Measurements from ENCODE around the gene ZNF697. TPM values are rescaled to one million over a fixed set of nuclear protein-coding genes. Genes with fewer than 3 reads are reported as not detected.

The ZNF697 gene
- total RNA-seq, 1 experiment from 2014 or later, result not detected

DNA sequence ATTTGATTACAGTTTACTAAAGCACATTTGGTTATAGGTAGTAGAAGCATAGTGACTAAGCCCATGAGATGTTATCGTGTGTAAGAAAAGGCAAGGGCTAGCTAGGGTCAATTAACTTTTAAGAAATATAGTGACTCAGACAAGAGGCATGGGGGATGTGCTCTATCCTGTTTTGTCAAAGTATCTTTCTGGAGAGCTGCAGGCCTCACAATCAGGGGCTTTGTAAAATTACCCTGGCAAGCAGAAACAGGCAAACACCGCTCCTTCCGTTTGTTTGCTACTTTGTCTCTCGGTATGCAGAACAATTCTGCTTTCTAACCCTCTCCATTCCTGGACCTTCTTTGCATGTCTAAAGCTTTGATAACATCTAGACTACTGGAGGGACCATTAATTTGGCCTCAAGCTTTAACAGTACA is 26.1 kb upstream of the ZNF697 start:
- Histone ChIP-seq H3K4me2 (ENCODE audit: low read depth, low read length, poor library complexity, severe bottlenecking) (no peak overlapping the region), H3K9me2 (replicated peaks; ENCODE audit: insufficient read depth, low read length) (no peaks in the 10 kb centered on the region), H3K4me3 (ENCODE audit: low read length) (no peak overlapping the region), H3K79me2 (ENCODE audit: low read length) (no peaks in the 10 kb centered on the region), H3K9me3 (ENCODE audit: low read length) (no peaks in the 10 kb centered on the region), H2AFZ (ENCODE audit: low read length) (no peak overlapping the region), H4K20me1 (ENCODE audit: insufficient read depth, low read depth, low read length) (no peaks in the 10 kb centered on the region), H3K27ac (ENCODE audit: low read length) (no peak overlapping the region), H3K27me3 (ENCODE audit: low read length) (no peaks in the 10 kb centered on the region), H3K9ac (ENCODE audit: low read length) (no peak overlapping the region), H3K36me3 (ENCODE audit: insufficient read depth, low read length) (no peaks in the 10 kb centered on the region), H3K4me1 (ENCODE audit: low read length) (peaks cover 20% of the 10 kb centered on the region)
- DNase-seq, result no peak

DNA sequence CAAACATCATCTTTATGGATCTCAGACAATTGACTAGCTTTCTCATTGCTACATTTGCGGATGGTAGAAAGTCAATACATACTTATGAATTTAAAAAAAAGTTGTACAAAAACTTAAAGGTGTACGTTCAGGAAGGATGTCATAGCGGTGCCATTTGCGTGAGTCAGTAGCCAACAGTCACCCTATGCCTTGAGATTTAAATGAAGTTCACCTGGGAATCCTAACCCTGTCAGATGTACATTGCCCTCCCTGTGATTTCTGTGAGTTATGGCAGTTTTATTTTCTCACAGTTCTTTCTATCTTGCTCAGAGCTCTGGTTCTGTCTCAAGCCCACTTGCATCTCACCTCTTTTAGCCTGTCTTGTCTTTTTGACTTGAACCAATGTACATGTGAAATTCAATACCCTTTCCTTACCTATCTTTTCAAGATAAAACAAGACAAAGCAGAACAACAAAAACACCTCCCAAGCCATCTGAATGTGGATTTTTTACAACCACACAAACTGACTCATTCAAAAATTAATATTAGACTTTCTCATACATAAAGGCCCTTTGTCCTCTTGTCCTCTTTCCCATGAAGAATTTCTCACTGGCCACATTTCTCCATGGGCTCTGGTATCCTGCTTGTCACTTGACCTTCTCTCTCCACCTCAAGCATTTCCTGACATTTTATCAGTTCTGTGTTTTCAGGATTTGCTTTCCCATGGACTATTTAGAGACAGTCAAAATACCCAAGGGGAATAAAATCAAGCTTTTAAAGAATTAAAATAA is 25.3 kb upstream of the ZNF697 start:
- Histone ChIP-seq H3K27ac (ENCODE audit: low read length) (no peak overlapping the region), H3K9me3 (ENCODE audit: low read length) (no peaks in the 10 kb centered on the region), H3K4me1 (ENCODE audit: low read length) (peaks cover 20% of the 10 kb centered on the region), H3K79me2 (ENCODE audit: low read length) (no peaks in the 10 kb centered on the region), H3K9me2 (replicated peaks; ENCODE audit: insufficient read depth, low read length) (no peaks in the 10 kb centered on the region), H3K36me3 (ENCODE audit: insufficient read depth, low read length) (no peaks in the 10 kb centered on the region), H3K4me2 (ENCODE audit: low read depth, low read length, poor library complexity, severe bottlenecking) (peak overlapping the region; percentile 22), H4K20me1 (ENCODE audit: insufficient read depth, low read depth, low read length) (no peaks in the 10 kb centered on the region), H3K27me3 (ENCODE audit: low read length) (no peaks in the 10 kb centered on the region), H3K4me3 (ENCODE audit: low read length) (no peak overlapping the region), H3K9ac (ENCODE audit: low read length) (no peak overlapping the region), H2AFZ (ENCODE audit: low read length) (no peak overlapping the region)
- no peak for DNase-seq

DNA sequence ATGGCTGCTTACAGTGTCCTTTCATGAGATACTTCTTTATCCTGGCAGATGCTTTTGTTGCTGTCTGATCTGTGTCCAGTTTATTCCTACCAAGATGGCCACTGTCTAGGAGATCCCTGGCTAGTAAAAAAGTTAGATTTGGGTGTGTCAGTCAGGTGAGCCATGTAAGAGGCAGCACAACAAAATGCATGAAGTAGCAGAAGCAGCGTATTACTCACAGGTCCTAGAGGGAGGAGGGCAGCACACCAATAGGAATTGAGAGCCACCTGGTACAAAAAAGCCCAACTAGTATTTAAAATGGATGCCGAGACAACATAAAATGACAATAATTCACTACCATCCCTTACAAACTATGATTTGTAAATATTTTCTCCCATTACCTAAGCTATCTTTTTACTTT is 22.8 kb upstream of the ZNF697 start:
- Histone ChIP-seq H2AFZ (ENCODE audit: low read length) (no peak overlapping the region), H3K4me3 (ENCODE audit: low read length) (no peak overlapping the region), H4K20me1 (ENCODE audit: insufficient read depth, low read depth, low read length) (no peaks in the 10 kb centered on the region), H3K4me1 (ENCODE audit: low read length) (peaks cover 20% of the 10 kb centered on the region), H3K79me2 (ENCODE audit: low read length) (no peaks in the 10 kb centered on the region), H3K27me3 (ENCODE audit: low read length) (no peaks in the 10 kb centered on the region), H3K27ac (ENCODE audit: low read length) (no peak overlapping the region), H3K4me2 (ENCODE audit: low read depth, low read length, poor library complexity, severe bottlenecking) (no peak overlapping the region), H3K9me2 (replicated peaks; ENCODE audit: insufficient read depth, low read length) (no peaks in the 10 kb centered on the region), H3K36me3 (ENCODE audit: insufficient read depth, low read length) (no peaks in the 10 kb centered on the region), H3K9ac (ENCODE audit: low read length) (no peak overlapping the region), H3K9me3 (ENCODE audit: low read length) (no peaks in the 10 kb centered on the region)
- no peak for DNase-seq

DNA sequence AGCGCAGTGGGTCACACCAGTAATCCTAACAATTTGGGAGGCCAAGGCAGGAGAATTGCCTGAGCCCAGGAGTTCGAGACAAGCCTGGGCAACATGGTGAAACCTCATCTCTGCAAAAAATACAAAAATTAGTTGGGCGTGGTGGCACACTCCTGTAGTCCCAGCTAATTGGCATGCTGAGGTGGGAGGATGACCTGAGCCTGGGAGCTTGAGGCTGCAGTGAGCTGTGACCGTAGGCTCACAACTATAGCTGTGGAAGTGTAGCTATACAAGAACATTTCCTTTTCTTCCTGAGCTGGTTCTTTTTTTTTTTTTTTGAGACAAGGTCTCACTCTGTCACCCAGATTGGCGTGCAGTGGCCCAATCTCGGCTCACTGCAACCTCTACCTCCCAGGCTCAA is 19.1 kb upstream of the ZNF697 start:
- no peak overlapping the region for H3K27ac ChIP-seq (ENCODE audit: low read length)
- no peaks in the 10 kb centered on the region for H3K9me3 ChIP-seq (ENCODE audit: low read length)
- H3K36me3 ChIP-seq (ENCODE audit: insufficient read depth, low read length), result no peaks in the 10 kb centered on the region
- no peak overlapping the region for H3K4me2 ChIP-seq (ENCODE audit: low read depth, low read length, poor library complexity, severe bottlenecking)
- H3K4me3 ChIP-seq (ENCODE audit: low read length), result no peak overlapping the region
- no peak overlapping the region for H2AFZ ChIP-seq (ENCODE audit: low read length)
- H3K27me3 ChIP-seq (ENCODE audit: low read length), result no peaks in the 10 kb centered on the region
- H4K20me1 ChIP-seq (ENCODE audit: insufficient read depth, low read depth, low read length), result no peaks in the 10 kb centered on the region
- no peak for DNase-seq
- H3K9ac ChIP-seq (ENCODE audit: low read length), result no peak overlapping the region
- no peaks in the 10 kb centered on the region for H3K9me2 ChIP-seq (replicated peaks; ENCODE audit: insufficient read depth, low read length)
- H3K4me1 ChIP-seq (ENCODE audit: low read length), result peaks cover under 1% of the 10 kb centered on the region
- H3K79me2 ChIP-seq (ENCODE audit: low read length), result no peaks in the 10 kb centered on the region

- DNase-seq, result no peak
- Histone ChIP-seq H3K4me2 (ENCODE audit: low read depth, low read length, poor library complexity, severe bottlenecking) (no peak overlapping the region), H3K79me2 (ENCODE audit: low read length) (no peaks in the 10 kb centered on the region), H3K9me2 (replicated peaks; ENCODE audit: insufficient read depth, low read length) (no peaks in the 10 kb centered on the region), H3K4me3 (ENCODE audit: low read length) (no peak overlapping the region), H3K27me3 (ENCODE audit: low read length) (no peaks in the 10 kb centered on the region), H2AFZ (ENCODE audit: low read length) (no peak overlapping the region), H3K27ac (ENCODE audit: low read length) (no peak overlapping the region), H4K20me1 (ENCODE audit: insufficient read depth, low read depth, low read length) (no peaks in the 10 kb centered on the region), H3K4me1 (ENCODE audit: low read length) (no peaks in the 10 kb centered on the region), H3K9ac (ENCODE audit: low read length) (no peak overlapping the region), H3K36me3 (ENCODE audit: insufficient read depth, low read length) (no peaks in the 10 kb centered on the region), H3K9me3 (ENCODE audit: low read length) (no peaks in the 10 kb centered on the region)
Measured at GRCh38 chr1:119664067-119664466, 16.0 kb upstream of the ZNF697 start.

GRCh38 chr1:119662034-119662437 is 14.0 kb upstream of the ZNF697 start:
- no peaks in the 10 kb centered on the region for H3K9me3 ChIP-seq (ENCODE audit: low read length)
- no peak overlapping the region for H2AFZ ChIP-seq (ENCODE audit: low read length)
- no peaks in the 10 kb centered on the region for H3K79me2 ChIP-seq (ENCODE audit: low read length)
- no peaks in the 10 kb centered on the region for H4K20me1 ChIP-seq (ENCODE audit: insufficient read depth, low read depth, low read length)
- no peaks in the 10 kb centered on the region for H3K4me1 ChIP-seq (ENCODE audit: low read length)
- H3K4me2 ChIP-seq (ENCODE audit: low read depth, low read length, poor library complexity, severe bottlenecking), result no peak overlapping the region
- DNase-seq, result no peak
- no peaks in the 10 kb centered on the region for H3K36me3 ChIP-seq (ENCODE audit: insufficient read depth, low read length)
- no peak overlapping the region for H3K4me3 ChIP-seq (ENCODE audit: low read length)
- H3K27ac ChIP-seq (ENCODE audit: low read length), result no peak overlapping the region
- no peak overlapping the region for H3K9ac ChIP-seq (ENCODE audit: low read length)
- no peaks in the 10 kb centered on the region for H3K27me3 ChIP-seq (ENCODE audit: low read length)
- H3K9me2 ChIP-seq (replicated peaks; ENCODE audit: insufficient read depth, low read length), result no peaks in the 10 kb centered on the region

GRCh38 chr1:119660253-119661083 is 12.4 kb upstream of the ZNF697 start:
- Histone ChIP-seq H3K4me3 (ENCODE audit: low read length) (no peak overlapping the region), H3K4me2 (ENCODE audit: low read depth, low read length, poor library complexity, severe bottlenecking) (no peak overlapping the region), H3K79me2 (ENCODE audit: low read length) (no peaks in the 10 kb centered on the region), H3K36me3 (ENCODE audit: insufficient read depth, low read length) (no peaks in the 10 kb centered on the region), H2AFZ (ENCODE audit: low read length) (no peak overlapping the region), H3K9ac (ENCODE audit: low read length) (no peak overlapping the region), H3K27ac (ENCODE audit: low read length) (no peak overlapping the region), H3K4me1 (ENCODE audit: low read length) (no peaks in the 10 kb centered on the region), H3K27me3 (ENCODE audit: low read length) (no peaks in the 10 kb centered on the region), H3K9me3 (ENCODE audit: low read length) (no peaks in the 10 kb centered on the region), H4K20me1 (ENCODE audit: insufficient read depth, low read depth, low read length) (no peaks in the 10 kb centered on the region), H3K9me2 (replicated peaks; ENCODE audit: insufficient read depth, low read length) (no peaks in the 10 kb centered on the region)
- no peak for DNase-seq

GRCh38 chr1:119659628-119660027 is 11.6 kb upstream of the ZNF697 start:
- H3K4me3 ChIP-seq (ENCODE audit: low read length), result no peak overlapping the region
- no peaks in the 10 kb centered on the region for H3K79me2 ChIP-seq (ENCODE audit: low read length)
- H3K36me3 ChIP-seq (ENCODE audit: insufficient read depth, low read length), result no peaks in the 10 kb centered on the region
- H3K27ac ChIP-seq (ENCODE audit: low read length), result no peak overlapping the region
- H2AFZ ChIP-seq (ENCODE audit: low read length), result no peak overlapping the region
- H3K9ac ChIP-seq (ENCODE audit: low read length), result no peak overlapping the region
- no peak for DNase-seq
- H3K9me3 ChIP-seq (ENCODE audit: low read length), result no peaks in the 10 kb centered on the region
- H3K4me2 ChIP-seq (ENCODE audit: low read depth, low read length, poor library complexity, severe bottlenecking), result no peak overlapping the region
- no peaks in the 10 kb centered on the region for H4K20me1 ChIP-seq (ENCODE audit: insufficient read depth, low read depth, low read length)
- H3K27me3 ChIP-seq (ENCODE audit: low read length), result no peaks in the 10 kb centered on the region
- no peaks in the 10 kb centered on the region for H3K4me1 ChIP-seq (ENCODE audit: low read length)
- H3K9me2 ChIP-seq (replicated peaks; ENCODE audit: insufficient read depth, low read length), result no peaks in the 10 kb centered on the region

Measured in Karpas-422 (cell line).